Aorta (tissue), 5 donors: ENCODE results near the gene TUBB1. TPM values are rescaled to one million over a fixed set of nuclear protein-coding genes. Genes with fewer than 3 reads are reported as not detected.

Source experiments
- ATAC-seq: fragments of 200-7000 bp; cut with Tn5 transposase; one replicate; pipeline ENCODE4 v1.9.1; 2022; ENCODE audit warnings: moderate library complexity; ENCODE audit not compliant: low FRiP score
- DNase-seq, 2 donors: peaks; one replicate each; pipeline ENCODE4 v3.0.0-alpha.2; 2020
- H3K27ac ChIP-seq, 2 donors: one replicate each; pipeline ENCODE4 v1.5.1; 2013; ENCODE audit warnings: low read length in 2 of 2, mild to moderate bottlenecking in 2 of 2, moderate library complexity in 2 of 2, control low read depth in 1 of 2, inconsistent platforms in 1 of 2, low read depth in 1 of 2
- H3K27me3 ChIP-seq, 2 donors: one replicate each; pipeline ENCODE4 v1.6.1; 2013; ENCODE audit warnings: control low read depth in 1 of 2, low read length in 1 of 2, mild to moderate bottlenecking in 1 of 2, moderate library complexity in 1 of 2; ENCODE audit not compliant: insufficient read depth in 2 of 2, control insufficient read depth in 1 of 2
- H3K36me3 ChIP-seq, 2 donors: one replicate each; pipeline ENCODE4 v1.6.1; 2013; ENCODE audit warnings: control low read depth in 1 of 2, low read length in 1 of 2, mild to moderate bottlenecking in 1 of 2; ENCODE audit not compliant: insufficient read depth in 2 of 2, control insufficient read depth in 1 of 2
- H3K4me1 ChIP-seq, 2 donors: one replicate each; pipeline ENCODE4 v1.6.1; 2013; ENCODE audit warnings: low read length in 2 of 2, control low read depth in 1 of 2, mild to moderate bottlenecking in 1 of 2, moderate library complexity in 1 of 2; ENCODE audit not compliant: insufficient read depth in 2 of 2, control insufficient read depth in 1 of 2
- H3K4me3 ChIP-seq, 2 donors: one replicate each; pipeline ENCODE4 v1.5.1; 2013; ENCODE audit warnings: low read length in 2 of 2, control low read depth in 1 of 2, mild to moderate bottlenecking in 1 of 2
- H3K9me3 ChIP-seq: one replicate; pipeline ENCODE4 v1.6.1; 2013; ENCODE audit warnings: mild to moderate bottlenecking, low read length; ENCODE audit not compliant: control insufficient read depth
- WGBS, 2 donors: extraction: QIAGEN DNeasy Blood & Tissue Kit; methylation state at CpG; one replicate each; pipeline ENCODE4 v1.1.7; 2013; 5-methylcytosine and 5-hydroxymethylcytosine counted together
- intact Hi-C, 2 donors: fragments of 100-400 bp; cut with DNase I; formaldehyde crosslinking; loops; one replicate each; pipeline versions ENCODE4 v1.14.2 to v1.15.0; 2022
- polyA plus RNA-seq, 2 donors: library from polyadenylated mRNA; stranded (reverse); fragments of 200-250 nt; gene quantifications; one replicate each; pipeline ENCODE4 v1.2.3, GENCODE V29; 2013
- total RNA-seq, 2 donors: library from RNA; stranded (reverse); fragmentation: NEBNext Ultra II Directional; extraction: Animal tissue kit (Norgen Biotek cat#: 25700); gene quantifications; one replicate each; pipeline ENCODE4 v1.2.1, GENCODE V29; 2021
- donor health status: healthy with polysubstance abuse.
- donor health status: Bipolar disorder and iron deficiency.
- donor health status: DM: no; HTN: no; CAD: no.
- donor health status: DM: no; HTN: no; CAD: no.
- donor health status: DM: yes; HTN: yes; CAD: no.

The TUBB1 gene
- total and polyA plus RNA-seq, 4 donors: 0.15 to 2.1 TPM; not detected in 2

DNA sequence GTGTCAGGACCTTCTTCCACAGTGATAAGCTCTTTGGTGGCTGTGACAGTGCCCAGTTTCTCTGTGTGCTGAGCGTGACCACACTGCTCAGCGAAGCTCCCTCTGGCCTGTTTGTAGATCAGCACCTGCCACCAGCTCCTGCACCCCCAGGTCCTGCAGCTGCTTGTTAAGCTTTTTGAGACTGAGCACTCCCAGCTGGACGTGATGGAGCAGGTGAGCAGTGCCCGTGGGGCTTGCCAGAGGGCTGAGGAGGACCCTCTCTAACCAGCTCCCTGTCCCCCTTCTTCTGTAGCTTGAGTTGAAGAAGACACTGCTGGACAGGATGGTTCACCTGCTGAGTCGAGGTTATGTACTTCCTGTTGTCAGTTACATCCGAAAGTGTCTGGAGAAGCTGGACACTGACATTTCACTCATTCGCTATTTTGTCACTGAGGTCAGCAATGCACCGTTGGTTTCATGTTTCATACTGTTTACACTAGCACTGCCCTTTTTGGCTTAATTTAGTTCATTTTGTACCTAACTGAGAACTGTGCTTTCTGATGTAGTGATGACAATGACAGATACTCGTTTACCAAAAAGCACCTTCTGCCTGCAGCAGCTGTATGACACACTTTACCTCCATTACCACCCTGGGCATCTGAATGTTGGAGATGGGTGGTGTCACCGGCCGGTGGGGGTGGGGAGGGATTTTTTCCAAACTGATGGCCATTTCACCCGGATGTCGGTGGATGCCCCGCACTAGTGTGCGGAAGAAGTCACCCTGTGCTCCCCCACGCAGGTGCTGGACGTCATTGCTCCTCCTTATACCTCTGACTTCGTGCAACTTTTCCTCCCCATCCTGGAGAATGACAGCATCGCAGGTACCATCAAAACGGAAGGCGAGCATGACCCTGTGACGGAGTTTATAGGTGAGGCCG is 25.6 kb upstream of the TUBB1 start:
- peak in 1 of 2 donors; percentile 73 for DNase-seq

DNA sequence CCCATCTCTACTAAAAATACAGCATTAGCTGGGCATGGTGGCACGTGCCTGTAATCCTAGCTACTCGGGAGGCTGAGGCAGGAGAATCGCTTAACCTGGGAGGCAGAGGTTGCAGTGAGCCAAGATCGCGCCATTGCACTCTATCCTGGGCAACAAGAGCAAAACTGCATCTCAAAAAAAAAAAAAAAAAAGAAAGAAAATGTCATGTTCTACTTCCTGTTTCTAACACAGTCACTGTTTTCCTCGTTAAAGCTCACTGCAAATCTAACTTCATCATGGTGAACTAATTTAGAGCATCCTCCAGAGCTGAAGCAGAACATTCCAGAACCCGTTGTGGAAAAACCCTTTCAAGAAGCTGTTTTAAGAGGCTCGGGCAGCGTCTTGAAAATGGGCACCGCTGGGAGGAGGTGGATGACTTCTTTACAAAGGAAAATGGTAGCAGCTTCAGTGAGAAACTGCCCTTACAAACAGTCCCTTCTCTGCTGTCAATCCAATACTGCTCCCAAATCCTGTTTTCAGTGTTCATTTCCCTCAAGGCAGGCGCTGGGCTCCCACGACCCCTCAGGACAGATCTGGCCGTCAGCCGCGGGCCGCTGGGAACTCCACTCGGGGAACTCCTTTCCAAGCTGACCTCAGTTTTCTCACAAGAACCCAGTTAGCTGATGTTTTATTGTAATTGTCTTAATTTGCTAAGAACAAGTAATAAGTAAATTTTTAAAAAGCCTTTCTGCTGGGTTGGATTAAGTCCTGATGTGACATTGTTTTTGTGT is 24.7 kb upstream of the TUBB1 start:
- ATAC-seq: no peak
- 77 to 81% methylated on average over 17 of the region's 17 CpGs for WGBS, 2 donors
- intact Hi-C loops: loop anchor here in 1 of 2 donors (5.0 kb wide), 1 partner anchor 38 kb away; the partner anchor contains the start of gene ATP5F1E
- peak in 1 of 2 donors; percentile 71 for DNase-seq
- Histone ChIP-seq H3K4me1 (no peaks in the 10 kb centered on the region), H3K36me3 (peaks cover 5 to 20% of the 10 kb centered on the region in 2 donors), H3K27me3 (no peaks in the 10 kb centered on the region), H3K9me3 (no peaks in the 10 kb centered on the region), H3K4me3 (no peak overlapping the region), H3K27ac (no peak overlapping the region)

More for the DNA sequence above, 25.6 kb upstream of the TUBB1 start:
- Histone ChIP-seq H3K9me3 (no peaks in the 10 kb centered on the region), H3K36me3 (peaks cover 5 to 17% of the 10 kb centered on the region in 2 donors), H3K4me1 (no peaks in the 10 kb centered on the region), H3K27ac (no peak overlapping the region), H3K4me3 (no peak overlapping the region), H3K27me3 (no peaks in the 10 kb centered on the region)
- ATAC-seq: no peak
- intact Hi-C loops: no loop called here
- 82 to 85% methylated on average over 23 of the region's 23 CpGs for WGBS, 2 donors

DNA sequence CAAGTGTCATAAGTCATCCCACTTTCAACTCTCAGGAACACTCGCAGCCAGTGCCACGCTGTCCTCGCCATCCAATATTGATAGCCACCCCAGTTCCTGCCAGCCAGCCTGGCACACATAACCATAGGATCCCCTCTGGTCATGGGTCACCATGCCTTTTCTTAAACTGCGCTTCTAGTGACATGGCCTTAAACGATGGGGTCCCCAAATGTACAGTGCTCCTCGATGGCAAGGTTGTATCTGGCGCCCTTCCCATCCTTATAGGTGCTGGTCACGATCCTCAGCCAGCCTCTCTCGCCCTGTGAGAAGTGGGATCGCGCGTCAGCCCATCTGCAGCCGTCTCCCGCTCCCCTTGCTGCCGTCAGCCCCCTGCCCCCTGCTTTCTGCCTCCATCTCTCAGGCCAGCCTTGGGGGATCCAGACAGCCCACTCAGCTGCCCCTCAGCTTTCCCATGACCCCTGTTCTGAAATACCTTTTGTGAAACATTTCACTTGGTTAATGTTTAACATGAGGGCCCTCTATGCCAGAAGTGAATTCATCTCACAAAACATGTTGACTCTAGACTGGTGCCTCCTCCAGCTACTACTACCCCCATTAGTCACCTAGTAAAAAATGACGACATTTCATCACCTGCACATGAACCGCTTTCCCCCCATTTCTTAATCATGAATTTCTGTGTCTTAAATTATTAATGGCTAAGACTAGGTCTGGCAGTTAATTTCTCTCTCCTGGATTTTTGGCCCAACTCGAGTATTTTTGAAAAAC is 23.6 kb upstream of the TUBB1 start:
- intact Hi-C loops: loop anchor here in 1 of 2 donors (5.0 kb wide), 1 partner anchor 37 kb away; the partner anchor contains the start of gene ATP5F1E
- no peak overlapping the region for H3K27ac ChIP-seq
- H3K27me3 ChIP-seq: no peaks in the 10 kb centered on the region
- no peaks in the 10 kb centered on the region for H3K4me1 ChIP-seq
- peak in 1 of 2 donors; percentile 61 for DNase-seq
- ATAC-seq: no peak
- H3K9me3 ChIP-seq: no peaks in the 10 kb centered on the region
- 79 to 83% methylated on average over 18 of the region's 18 CpGs for WGBS, 2 donors
- no peak overlapping the region for H3K4me3 ChIP-seq
- peaks cover 5 to 20% of the 10 kb centered on the region in 2 donors for H3K36me3 ChIP-seq

DNA sequence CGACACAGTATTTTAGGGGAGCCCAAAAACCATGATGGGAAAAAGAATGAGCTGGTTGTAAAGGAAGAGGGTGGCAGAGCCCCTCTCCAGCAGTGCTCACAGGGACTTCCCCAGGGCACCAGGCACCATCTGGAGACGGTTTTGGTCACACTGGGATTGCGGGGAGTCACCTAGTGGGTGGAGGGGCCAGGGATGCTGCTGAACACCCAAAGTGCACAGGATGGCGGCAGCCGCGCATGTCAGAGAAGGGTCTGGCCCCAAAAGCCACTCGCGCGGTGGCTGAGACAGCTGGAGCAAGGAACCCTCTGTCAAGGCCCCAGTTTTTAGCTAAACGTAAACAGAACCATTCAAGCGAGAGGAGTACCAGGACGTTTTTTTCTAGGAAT is 23.0 kb upstream of the TUBB1 start:
- no peaks in the 10 kb centered on the region for H3K9me3 ChIP-seq
- H3K4me1 ChIP-seq: no peaks in the 10 kb centered on the region
- WGBS, 2 donors: 87 to 88% methylated on average over 12 of the region's 12 CpGs
- no peak overlapping the region for H3K27ac ChIP-seq
- DNase-seq (peak in 1 of 2 donors; percentile 61), ATAC-seq (no peak)
- intact Hi-C loops: loop anchor here in 1 of 2 donors (5.0 kb wide), 1 partner anchor 36 kb away; the partner anchor contains the start of gene ATP5F1E
- peaks cover 5 to 22% of the 10 kb centered on the region in 2 donors for H3K36me3 ChIP-seq
- H3K4me3 ChIP-seq: no peak overlapping the region
- no peaks in the 10 kb centered on the region for H3K27me3 ChIP-seq

DNA sequence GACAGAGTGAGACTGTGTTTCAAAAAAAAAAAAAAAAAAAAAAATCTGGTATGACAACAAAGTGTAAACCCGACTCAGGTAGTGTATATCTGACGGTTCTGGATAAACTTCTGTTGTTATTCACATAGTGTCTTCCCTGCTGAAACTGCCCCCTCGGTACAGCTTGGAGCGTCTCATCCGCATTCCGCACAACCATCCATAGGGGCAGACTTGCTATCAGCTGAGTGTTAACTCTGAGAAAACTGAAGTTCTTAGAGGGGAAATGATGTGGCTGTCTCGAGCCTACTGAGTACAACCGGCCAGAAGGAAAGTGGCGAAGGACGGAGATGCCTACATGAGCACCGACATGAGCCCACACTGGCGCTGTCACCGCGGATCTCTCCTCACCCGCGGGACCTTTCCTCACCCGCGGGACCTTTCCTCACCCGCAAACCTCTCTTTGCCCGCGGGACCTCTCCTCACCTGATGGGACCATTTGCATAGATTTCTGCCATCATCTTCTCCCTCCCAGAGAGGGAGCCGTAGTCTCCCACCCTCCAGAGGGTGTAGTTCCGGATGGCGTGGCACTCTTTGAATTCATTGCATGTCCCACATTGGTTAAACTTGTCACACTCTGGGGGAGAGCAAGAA is 22.0 kb upstream of the TUBB1 start:
- Histone ChIP-seq H3K27me3 (no peaks in the 10 kb centered on the region), H3K4me1 (no peaks in the 10 kb centered on the region), H3K4me3 (no peak overlapping the region), H3K36me3 (peaks cover 5 to 22% of the 10 kb centered on the region in 2 donors), H3K27ac (no peak overlapping the region), H3K9me3 (no peaks in the 10 kb centered on the region)
- DNase-seq (peak in 1 of 2 donors; percentile 61), ATAC-seq (no peak)
- intact Hi-C loops: loop anchor here in 1 of 2 donors (5.0 kb wide), 1 partner anchor 35 kb away; the partner anchor contains the start of gene ATP5F1E
- 89 to 91% methylated on average over 24 of the region's 24 CpGs for WGBS, 2 donors

DNA sequence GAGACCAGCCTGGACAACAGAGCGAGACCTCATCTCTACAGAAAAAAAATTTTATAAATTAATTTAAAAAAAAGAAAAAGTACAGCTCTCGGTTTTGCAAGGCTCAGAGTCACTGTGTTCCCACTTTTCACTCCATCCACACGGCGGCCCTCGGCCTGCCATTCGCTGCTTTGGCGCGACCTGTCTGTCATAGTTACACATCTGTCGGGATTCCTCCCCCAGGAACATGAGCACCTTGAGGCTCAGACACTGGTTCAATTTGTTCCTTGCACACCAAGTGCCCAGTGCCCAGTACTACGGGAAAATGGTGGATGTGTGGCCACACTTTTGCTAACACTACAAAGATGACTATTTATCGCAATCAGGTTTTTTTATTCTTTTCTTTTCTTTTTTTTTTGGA is 20.6 kb upstream of the TUBB1 start:
- Histone ChIP-seq H3K36me3 (peaks cover 5 to 18% of the 10 kb centered on the region in 2 donors), H3K4me1 (no peaks in the 10 kb centered on the region), H3K4me3 (no peak overlapping the region), H3K27me3 (no peaks in the 10 kb centered on the region), H3K9me3 (no peaks in the 10 kb centered on the region), H3K27ac (no peak overlapping the region)
- 91% methylated on average over 11 of the region's 11 CpGs for WGBS, 2 donors
- ATAC-seq (no peak), DNase-seq (peak in 1 of 2 donors; percentile 71)
- intact Hi-C loops: loop anchor here in 1 of 2 donors (5.0 kb wide), 1 partner anchor 34 kb away; the partner anchor contains the start of gene ATP5F1E

DNA sequence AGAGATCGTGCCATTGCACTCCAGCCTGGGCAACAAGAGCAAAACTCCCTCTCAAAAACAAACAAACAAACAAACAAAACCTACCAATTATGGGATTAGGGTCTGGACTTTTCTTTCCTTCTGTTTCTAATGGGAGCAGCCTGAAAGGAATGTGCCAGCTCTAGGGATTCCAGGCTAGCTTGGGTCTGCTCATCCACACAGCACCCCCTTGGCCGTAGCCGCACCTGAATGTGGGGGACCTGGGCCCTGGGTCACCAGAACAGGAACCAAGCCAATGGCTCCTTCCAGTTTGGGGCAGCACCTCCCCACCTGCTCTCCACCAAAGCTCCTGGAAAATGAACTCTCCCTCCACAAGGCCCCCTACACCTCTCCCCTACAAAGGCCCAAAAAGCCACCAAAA is 18.9 kb upstream of the TUBB1 start:
- no peaks in the 10 kb centered on the region for H3K9me3 ChIP-seq
- no peaks in the 10 kb centered on the region for H3K27me3 ChIP-seq
- intact Hi-C loops: no loop called here
- 77 to 82% methylated on average over 3 of the region's 3 CpGs for WGBS, 2 donors
- H3K4me3 ChIP-seq: no peak overlapping the region
- DNase-seq (no peak), ATAC-seq (no peak)
- H3K36me3 ChIP-seq: peaks cover 5 to 12% of the 10 kb centered on the region in 2 donors
- H3K4me1 ChIP-seq: no peaks in the 10 kb centered on the region
- no peak overlapping the region for H3K27ac ChIP-seq

DNA sequence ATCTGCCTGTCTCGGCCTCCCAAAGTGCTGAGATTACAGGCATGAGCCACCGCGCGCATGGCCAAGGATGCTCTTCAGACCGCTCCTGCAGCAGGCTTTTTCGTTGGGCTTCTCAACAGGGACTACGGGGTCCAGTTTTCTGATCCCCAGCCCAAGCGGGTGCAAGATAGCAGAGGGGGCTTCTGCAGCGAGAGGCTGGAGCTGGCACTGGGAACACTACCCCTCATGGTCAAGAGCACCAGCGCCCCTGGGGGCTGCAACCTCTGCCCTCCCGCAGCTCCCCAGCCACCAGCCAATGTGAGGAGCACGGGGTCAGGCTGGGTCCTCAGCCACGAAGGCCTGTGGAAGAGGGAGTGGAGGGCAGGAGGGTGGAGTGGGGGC is 18.2 kb upstream of the TUBB1 start:
- Histone ChIP-seq H3K4me3 (no peak overlapping the region), H3K27me3 (no peaks in the 10 kb centered on the region), H3K27ac (no peak overlapping the region), H3K36me3 (peaks cover 5 to 8% of the 10 kb centered on the region in 2 donors), H3K4me1 (no peaks in the 10 kb centered on the region), H3K9me3 (no peaks in the 10 kb centered on the region)
- WGBS, 2 donors: 86 to 89% methylated on average over 13 of the region's 13 CpGs
- ATAC-seq (no peak), DNase-seq (no peak)
- intact Hi-C loops: no loop called here
